ENCODE results near the gene AIF1. TPM values are rescaled to one million over a fixed set of nuclear protein-coding genes. Genes with fewer than 3 reads are reported as not detected.

The AIF1 gene
- polyA plus RNA-seq, 1 experiment = not detected

DNA sequence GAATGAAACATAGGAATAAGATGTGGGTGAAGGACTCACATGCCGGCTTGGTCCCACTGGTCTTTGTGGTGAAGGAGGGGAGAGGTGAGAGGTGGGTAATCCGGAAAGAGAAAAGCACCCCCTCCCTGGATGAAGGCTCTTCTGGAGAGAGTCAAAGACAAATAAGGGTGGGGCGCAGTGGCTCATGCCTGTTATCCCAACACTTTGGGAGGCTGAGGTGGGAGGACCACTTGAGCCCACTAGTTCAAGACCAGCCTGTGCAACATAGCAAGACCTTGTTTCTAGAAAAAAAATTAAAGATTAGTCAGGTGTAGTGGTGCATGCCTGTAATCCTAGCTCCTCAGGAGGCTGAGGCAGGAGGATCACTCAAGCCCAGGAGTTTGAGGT, 35.9 kb upstream of the AIF1 start:
- POLR2A ChIA-PET = no interaction called here
- TF ChIP-seq, protein P1, sequence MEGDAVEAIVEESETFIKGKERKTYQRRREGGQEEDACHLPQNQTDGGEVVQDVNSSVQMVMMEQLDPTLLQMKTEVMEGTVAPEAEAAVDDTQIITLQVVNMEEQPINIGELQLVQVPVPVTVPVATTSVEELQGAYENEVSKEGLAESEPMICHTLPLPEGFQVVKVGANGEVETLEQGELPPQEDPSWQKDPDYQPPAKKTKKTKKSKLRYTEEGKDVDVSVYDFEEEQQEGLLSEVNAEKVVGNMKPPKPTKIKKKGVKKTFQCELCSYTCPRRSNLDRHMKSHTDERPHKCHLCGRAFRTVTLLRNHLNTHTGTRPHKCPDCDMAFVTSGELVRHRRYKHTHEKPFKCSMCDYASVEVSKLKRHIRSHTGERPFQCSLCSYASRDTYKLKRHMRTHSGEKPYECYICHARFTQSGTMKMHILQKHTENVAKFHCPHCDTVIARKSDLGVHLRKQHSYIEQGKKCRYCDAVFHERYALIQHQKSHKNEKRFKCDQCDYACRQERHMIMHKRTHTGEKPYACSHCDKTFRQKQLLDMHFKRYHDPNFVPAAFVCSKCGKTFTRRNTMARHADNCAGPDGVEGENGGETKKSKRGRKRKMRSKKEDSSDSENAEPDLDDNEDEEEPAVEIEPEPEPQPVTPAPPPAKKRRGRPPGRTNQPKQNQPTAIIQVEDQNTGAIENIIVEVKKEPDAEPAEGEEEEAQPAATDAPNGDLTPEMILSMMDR (IDR thresholded peaks at IDR 0.05; ENCODE audit: insufficient read depth, low read depth, low read length) = no peak
- no peak overlapping the region for H3K4me3 ChIP-seq (ENCODE audit: low read depth, low read length)
- CTCF ChIA-PET = interaction anchor here (3.0 to 15.5 kb wide), 4 partner anchors 10 to 31 kb away, joined by 12 to 182 read pairs (median 100); partner anchors contain the start of genes ATP6V1G2, LTA, NCR3 and NFKBIL1
- DNase-seq (ENCODE audit: low read depth) = no peak
- no peaks in the 10 kb centered on the region for H3K27me3 ChIP-seq (ENCODE audit: control insufficient read depth, insufficient read depth, low read length)
- H3K36me3 ChIP-seq (ENCODE audit: control insufficient read depth, insufficient read depth, low read length) = no peaks in the 10 kb centered on the region

DNA sequence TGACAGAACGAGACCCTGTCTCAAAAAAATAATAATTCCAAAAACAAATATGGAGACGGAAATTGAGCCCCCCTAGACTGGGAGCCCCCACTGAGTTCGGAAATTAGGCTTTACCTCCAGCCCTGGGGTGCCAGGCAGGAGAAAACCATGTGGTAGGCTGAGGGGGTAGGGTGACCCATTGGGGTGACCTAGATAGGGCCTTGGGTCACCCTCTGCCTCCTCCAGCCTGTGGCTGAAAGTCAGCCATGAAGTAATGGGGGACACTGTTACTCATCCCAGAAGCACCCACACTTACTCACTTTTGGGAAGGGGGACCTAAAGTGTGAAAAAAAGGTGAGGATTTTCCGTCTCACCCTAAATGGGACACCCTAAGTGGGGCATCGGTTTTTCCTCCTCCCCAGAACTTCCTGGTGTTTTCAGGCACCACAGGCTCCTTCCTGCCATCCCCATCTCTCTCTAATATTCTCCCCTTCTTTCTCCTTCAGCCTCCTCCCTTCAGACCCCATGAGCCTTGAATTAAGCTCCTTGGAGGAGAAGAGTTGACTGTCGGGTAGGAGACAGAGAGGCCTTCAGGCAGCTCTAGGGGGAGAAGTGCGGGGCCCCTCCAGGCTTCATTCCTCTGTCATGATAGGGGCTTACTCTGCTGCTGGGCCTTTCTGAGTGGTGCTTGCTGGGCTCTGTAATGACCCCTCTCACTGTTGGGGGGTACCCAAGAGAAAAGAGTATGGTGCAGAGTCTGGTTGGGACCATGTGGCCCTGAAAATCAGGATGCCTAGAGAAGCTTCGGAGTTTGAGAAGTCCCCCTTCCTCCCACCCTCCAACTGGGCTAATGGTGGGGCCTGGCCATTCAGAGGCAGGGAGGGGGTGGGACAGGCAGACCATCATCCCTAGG, 35.2 kb upstream of the AIF1 start:
- DNase-seq (ENCODE audit: low read depth) = no peak
- Histone ChIP-seq H3K4me3 (ENCODE audit: low read depth, low read length) (no peak overlapping the region), H3K36me3 (ENCODE audit: control insufficient read depth, insufficient read depth, low read length) (no peaks in the 10 kb centered on the region), H3K27me3 (ENCODE audit: control insufficient read depth, insufficient read depth, low read length) (no peaks in the 10 kb centered on the region)
- ChIA-PET CTCF (interaction anchor here (0.8 to 15.5 kb wide), 17 partner anchors 10 to 87 kb away, joined by 3 to 182 read pairs (median 4); partner anchors contain the start of genes ATP6V1G2, DDX39B, LTA and NCR3), POLR2A (no interaction called here)
- TF ChIP-seq, protein P1 (IDR thresholded peaks at IDR 0.05; ENCODE audit: insufficient read depth, low read depth, low read length) = no peak

DNA sequence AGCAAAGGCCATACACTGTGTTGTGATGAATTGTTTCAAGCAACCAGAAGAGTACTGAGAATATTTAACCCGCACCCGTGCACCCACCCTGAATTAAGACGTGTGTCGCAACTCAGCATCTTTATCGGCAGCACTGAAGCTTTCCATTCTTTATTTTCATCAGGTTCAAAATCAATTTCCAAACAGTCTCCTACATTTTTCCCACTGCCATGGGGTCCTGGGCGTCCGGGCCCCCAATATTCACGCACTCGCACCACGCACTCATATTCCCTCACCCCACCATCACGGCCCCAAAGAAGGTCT, 34.6 kb upstream of the AIF1 start:
- ChIA-PET POLR2A (interaction anchor here (0.6 kb wide), 1 partner anchor 331 kb away, joined by 5 read pairs; no protein-coding TSS in a partner anchor), CTCF (interaction anchor here (0.8 to 15.5 kb wide), 18 partner anchors 9 to 88 kb away, joined by 3 to 182 read pairs (median 4); partner anchors contain the start of genes ATP6V1G2, DDX39B, LTA and NCR3)
- H3K27me3 ChIP-seq (ENCODE audit: control insufficient read depth, insufficient read depth, low read length) = no peaks in the 10 kb centered on the region
- TF ChIP-seq, protein P1 (IDR thresholded peaks at IDR 0.05; ENCODE audit: insufficient read depth, low read depth, low read length) = no peak
- no peaks in the 10 kb centered on the region for H3K36me3 ChIP-seq (ENCODE audit: control insufficient read depth, insufficient read depth, low read length)
- H3K4me3 ChIP-seq (ENCODE audit: low read depth, low read length) = peak overlapping the region; percentile 75
- DNase-seq (ENCODE audit: low read depth) = no peak

GRCh38 chr6:31580807-31581433, 34.1 kb upstream of the AIF1 start:
- Histone ChIP-seq H3K4me3 (ENCODE audit: low read depth, low read length) (peak overlapping the region; percentile 75), H3K36me3 (ENCODE audit: control insufficient read depth, insufficient read depth, low read length) (no peaks in the 10 kb centered on the region), H3K27me3 (ENCODE audit: control insufficient read depth, insufficient read depth, low read length) (no peaks in the 10 kb centered on the region)
- CTCF ChIA-PET = interaction anchor here (0.8 to 15.5 kb wide), 22 partner anchors 9 to 88 kb away, joined by 3 to 182 read pairs (median 4); partner anchors contain the start of genes ATP6V1G2, DDX39B, LTA and NCR3
- DNase-seq (ENCODE audit: low read depth) = no peak
- TF ChIP-seq, protein P1 (IDR thresholded peaks at IDR 0.05; ENCODE audit: insufficient read depth, low read depth, low read length) = peak; percentile 88
- POLR2A ChIA-PET = interaction anchor here (0.6 kb wide), 1 partner anchor 331 kb away, joined by 5 read pairs; no protein-coding TSS in a partner anchor
